Measurements from ENCODE around the gene MED12L.

Gene MED12L

GRCh38 chr3:151398895-151399294, 313.4 kb downstream of the MED12L start:
- no peak for TF ChIP-seq CTCF (conservative IDR thresholded peaks at IDR 0.05; ENCODE audit: low read length)
- TF ChIP-seq EZH2phosphoT487 (IDR thresholded peaks at IDR 0.05; ENCODE audit: borderline replicate concordance) = no peak
- peaks cover 66% of the 10 kb centered on the region for H3K36me3 ChIP-seq (ENCODE audit: insufficient read depth, low read length)
- H3K4me1 ChIP-seq (ENCODE audit: insufficient read depth, low read length, poor library complexity, severe bottlenecking) = peaks cover 6% of the 10 kb centered on the region
- no peaks in the 10 kb centered on the region for H4K20me1 ChIP-seq (ENCODE audit: insufficient read depth, low read length, poor library complexity, severe bottlenecking)
- H3K79me2 ChIP-seq (ENCODE audit: insufficient read depth, low read length) = no peaks in the 10 kb centered on the region
- no peaks in the 10 kb centered on the region; the same call in 1 of the 2 replicates for H3F3A ChIP-seq (ENCODE audit: low read depth)
- no peaks in the 10 kb centered on the region for H3K9me3 ChIP-seq (ENCODE audit: insufficient read depth, low read depth, low read length)
- H3K9ac ChIP-seq (ENCODE audit: low read depth, low read length, poor library complexity, severe bottlenecking) = no peak overlapping the region
- H3K27me3 ChIP-seq (ENCODE audit: insufficient read depth, low read length, poor library complexity, severe bottlenecking) = no peaks in the 10 kb centered on the region
- H3K9me2 ChIP-seq (replicated peaks; ENCODE audit: low read depth, low read length) = no peaks in the 10 kb centered on the region
- H3K4me3 ChIP-seq (ENCODE audit: low read length, poor library complexity, severe bottlenecking) = no peak overlapping the region
- H2AFZ ChIP-seq (ENCODE audit: low read length) = no peak overlapping the region
- no peak overlapping the region for H3K4me2 ChIP-seq (ENCODE audit: low read depth, low read length, poor library complexity, severe bottlenecking)

GRCh38 chr3:151400341-151400740, 314.9 kb downstream of the MED12L start:
- no peaks in the 10 kb centered on the region for H4K20me1 ChIP-seq (ENCODE audit: insufficient read depth, low read length, poor library complexity, severe bottlenecking)
- H3K36me3 ChIP-seq (ENCODE audit: insufficient read depth, low read length) = peaks cover 52% of the 10 kb centered on the region
- no peak overlapping the region for H3K4me3 ChIP-seq (ENCODE audit: low read length, poor library complexity, severe bottlenecking)
- H3F3A ChIP-seq (ENCODE audit: low read depth) = no peaks in the 10 kb centered on the region; the same call in 1 of the 2 replicates
- peaks cover 16% of the 10 kb centered on the region for H3K4me1 ChIP-seq (ENCODE audit: insufficient read depth, low read length, poor library complexity, severe bottlenecking)
- H3K79me2 ChIP-seq (ENCODE audit: insufficient read depth, low read length) = no peaks in the 10 kb centered on the region
- no peaks in the 10 kb centered on the region for H3K9me2 ChIP-seq (replicated peaks; ENCODE audit: low read depth, low read length)
- no peak overlapping the region for H3K9ac ChIP-seq (ENCODE audit: low read depth, low read length, poor library complexity, severe bottlenecking)
- no peaks in the 10 kb centered on the region for H3K9me3 ChIP-seq (ENCODE audit: insufficient read depth, low read depth, low read length)
- H3K4me2 ChIP-seq (ENCODE audit: low read depth, low read length, poor library complexity, severe bottlenecking) = no peak overlapping the region
- no peak overlapping the region for H2AFZ ChIP-seq (ENCODE audit: low read length)
- no peak for TF ChIP-seq EZH2phosphoT487 (IDR thresholded peaks at IDR 0.05; ENCODE audit: borderline replicate concordance)
- no peak for TF ChIP-seq CTCF (conservative IDR thresholded peaks at IDR 0.05; ENCODE audit: low read length)
- no peaks in the 10 kb centered on the region for H3K27me3 ChIP-seq (ENCODE audit: insufficient read depth, low read length, poor library complexity, severe bottlenecking)

- Histone ChIP-seq H4K20me1 (ENCODE audit: insufficient read depth, low read length, poor library complexity, severe bottlenecking) (no peaks in the 10 kb centered on the region), H3K36me3 (ENCODE audit: insufficient read depth, low read length) (peaks cover 42% of the 10 kb centered on the region; the same call in 1 of the 2 replicates), H3K4me1 (ENCODE audit: insufficient read depth, low read length, poor library complexity, severe bottlenecking) (peaks cover 16% of the 10 kb centered on the region)
Observed at GRCh38 chr3:151402349-151402748, 316.9 kb downstream of the MED12L start.

More at GRCh38 chr3:151402349-151402748, 316.9 kb downstream of the MED12L start:
- Histone ChIP-seq H3K27me3 (ENCODE audit: insufficient read depth, low read length, poor library complexity, severe bottlenecking) (no peaks in the 10 kb centered on the region), H3K9ac (ENCODE audit: low read depth, low read length, poor library complexity, severe bottlenecking) (no peak overlapping the region), H3K9me3 (ENCODE audit: insufficient read depth, low read depth, low read length) (no peaks in the 10 kb centered on the region), H3K4me3 (ENCODE audit: low read length, poor library complexity, severe bottlenecking) (no peak overlapping the region), H3K4me2 (ENCODE audit: low read depth, low read length, poor library complexity, severe bottlenecking) (no peak overlapping the region), H3K79me2 (ENCODE audit: insufficient read depth, low read length) (no peaks in the 10 kb centered on the region), H2AFZ (ENCODE audit: low read length) (no peak overlapping the region), H3K9me2 (replicated peaks; ENCODE audit: low read depth, low read length) (no peaks in the 10 kb centered on the region), H3F3A (ENCODE audit: low read depth) (no peaks in the 10 kb centered on the region; the same call in 1 of the 2 replicates)
- TF ChIP-seq CTCF (conservative IDR thresholded peaks at IDR 0.05; ENCODE audit: low read length) (no peak), EZH2phosphoT487 (IDR thresholded peaks at IDR 0.05; ENCODE audit: borderline replicate concordance) (no peak)

Data from Loucy (cell line).